ENCODE results near the gene RBP2. TPM values are rescaled to one million over a fixed set of nuclear protein-coding genes. Genes with fewer than 3 reads are reported as not detected.

Gene RBP2
- total and polyA plus RNA-seq, 10 of the 15 experiments (the other 5 are each of a cell fraction or from before 2014, with no cell fraction given), result not detected

DNA sequence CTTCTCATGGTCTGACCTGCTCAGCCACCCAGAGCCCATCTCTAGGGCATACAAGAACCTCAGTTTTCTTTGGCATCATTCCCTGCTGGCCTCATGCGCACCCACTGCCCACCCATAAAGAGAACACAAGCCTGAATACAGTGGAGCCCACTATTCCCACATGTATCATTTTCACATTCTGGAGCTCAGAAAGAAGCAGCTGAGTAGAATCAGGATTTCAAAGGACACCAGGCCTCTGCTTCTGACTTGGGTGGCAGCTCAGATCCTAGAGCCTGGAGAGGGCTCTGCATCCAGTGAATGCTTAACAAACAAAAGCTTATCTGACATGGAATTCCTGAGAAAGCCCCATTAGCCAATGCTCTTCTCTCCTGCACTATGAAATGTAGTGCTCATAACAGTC lies 34.7 kb downstream of the RBP2 start:
- intact Hi-C loops (cut with micrococcal nuclease; ENCODE audit: unreplicated experiment) (no loop called here), in situ Hi-C loops (cut with MboI) (loop anchor here (25.0 kb wide), 1 partner anchor 1421 kb away; no protein-coding TSS in a partner anchor)
- Histone ChIP-seq H3K27ac (ENCODE audit: control insufficient read depth, insufficient read depth) (no peak overlapping the region), H3K79me2 (ENCODE audit: control insufficient read depth, insufficient read depth, low read length) (no peaks in the 10 kb centered on the region), H3K27me3 (replicated peaks in 1 of 2; ENCODE audit: control insufficient read depth in 2 of 2, insufficient read depth in 2 of 2, low read length in 1 of 2) (no peaks in the 10 kb centered on the region), H3K4me1 (ENCODE audit: control insufficient read depth, insufficient read depth, low read length) (no peaks in the 10 kb centered on the region), H3K4me3 (no peak overlapping the region), H3K4me2 (ENCODE audit: control insufficient read depth, insufficient read depth) (no peak overlapping the region), H2AFZ (ENCODE audit: control insufficient read depth, low read depth, low read length) (no peak overlapping the region), H4K20me1 (ENCODE audit: control insufficient read depth, insufficient read depth) (no peaks in the 10 kb centered on the region), H3K9me3 (replicated peaks; ENCODE audit: control insufficient read depth, insufficient read depth, low read length) (no peaks in the 10 kb centered on the region), H3K36me3 (ENCODE audit: control insufficient read depth in 2 of 2, insufficient read depth in 2 of 2, low read length in 1 of 2) (no peaks in the 10 kb centered on the region), H3K9ac (ENCODE audit: control insufficient read depth, insufficient read depth, low read length) (no peak overlapping the region)
- no TSS peak for BruUV-seq (replicated peaks)
- SMC1A ChIA-PET (ENCODE audit: uncharacterized antibody, unreplicated experiment), result interaction anchor here (0.6 to 1.6 kb wide), 3 partner anchors 8 to 17 kb away, joined by 3 to 6 read pairs (median 3); no protein-coding TSS in a partner anchor
- ATAC-seq, result no peak
- FAIRE-seq, result no peak
- CTCF ChIA-PET, result interaction anchor here (1.3 kb wide), 1 partner anchor 15 kb away, joined by 3 read pairs; no protein-coding TSS in a partner anchor
- POLR2A ChIA-PET, result no interaction called here
- RAD21 ChIA-PET (ENCODE audit: unreplicated experiment), result no interaction called here
- no peak for TF ChIP-seq PML (IDR thresholded peaks at IDR 0.05; ENCODE audit: low read length)
- TF ChIP-seq ZNF384 (IDR thresholded peaks at IDR 0.05; ENCODE audit: borderline replicate concordance, low read depth, low read length), result no peak
- TF ChIP-seq EZH2 (IDR thresholded peaks at IDR 0.05; ENCODE audit: borderline replicate concordance, control insufficient read depth, low read depth, low read length), result no peak
- TF ChIP-seq EP300 (IDR thresholded peaks at IDR 0.05; ENCODE audit: borderline replicate concordance in 1 of 2, control insufficient read depth in 1 of 2, low read depth in 2 of 2, low read length in 2 of 2), result no peak
- TF ChIP-seq, protein P1, sequence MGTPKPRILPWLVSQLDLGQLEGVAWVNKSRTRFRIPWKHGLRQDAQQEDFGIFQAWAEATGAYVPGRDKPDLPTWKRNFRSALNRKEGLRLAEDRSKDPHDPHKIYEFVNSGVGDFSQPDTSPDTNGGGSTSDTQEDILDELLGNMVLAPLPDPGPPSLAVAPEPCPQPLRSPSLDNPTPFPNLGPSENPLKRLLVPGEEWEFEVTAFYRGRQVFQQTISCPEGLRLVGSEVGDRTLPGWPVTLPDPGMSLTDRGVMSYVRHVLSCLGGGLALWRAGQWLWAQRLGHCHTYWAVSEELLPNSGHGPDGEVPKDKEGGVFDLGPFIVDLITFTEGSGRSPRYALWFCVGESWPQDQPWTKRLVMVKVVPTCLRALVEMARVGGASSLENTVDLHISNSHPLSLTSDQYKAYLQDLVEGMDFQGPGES (IDR thresholded peaks at IDR 0.05), result no peak
- TF ChIP-seq, protein P2, sequence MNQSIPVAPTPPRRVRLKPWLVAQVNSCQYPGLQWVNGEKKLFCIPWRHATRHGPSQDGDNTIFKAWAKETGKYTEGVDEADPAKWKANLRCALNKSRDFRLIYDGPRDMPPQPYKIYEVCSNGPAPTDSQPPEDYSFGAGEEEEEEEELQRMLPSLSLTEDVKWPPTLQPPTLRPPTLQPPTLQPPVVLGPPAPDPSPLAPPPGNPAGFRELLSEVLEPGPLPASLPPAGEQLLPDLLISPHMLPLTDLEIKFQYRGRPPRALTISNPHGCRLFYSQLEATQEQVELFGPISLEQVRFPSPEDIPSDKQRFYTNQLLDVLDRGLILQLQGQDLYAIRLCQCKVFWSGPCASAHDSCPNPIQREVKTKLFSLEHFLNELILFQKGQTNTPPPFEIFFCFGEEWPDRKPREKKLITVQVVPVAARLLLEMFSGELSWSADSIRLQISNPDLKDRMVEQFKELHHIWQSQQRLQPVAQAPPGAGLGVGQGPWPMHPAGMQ (IDR thresholded peaks at IDR 0.05; ENCODE audit: borderline replicate concordance), result no peak
- no peak for TF ChIP-seq NBN (IDR thresholded peaks at IDR 0.05)
- 50% methylated on average over 1 of the region's 1 CpG for WGBS (ENCODE audit: insufficient coverage, insufficient replicate concordance, low lambda C conversion rate, missing lambda C conversion rate)
- no peak for DNase-seq (ENCODE audit: low read depth, low spot score)

Measured in GM12878 (cell line).